ENCODE measurements around the gene HOXC13.

The HOXC13 gene

DNA sequence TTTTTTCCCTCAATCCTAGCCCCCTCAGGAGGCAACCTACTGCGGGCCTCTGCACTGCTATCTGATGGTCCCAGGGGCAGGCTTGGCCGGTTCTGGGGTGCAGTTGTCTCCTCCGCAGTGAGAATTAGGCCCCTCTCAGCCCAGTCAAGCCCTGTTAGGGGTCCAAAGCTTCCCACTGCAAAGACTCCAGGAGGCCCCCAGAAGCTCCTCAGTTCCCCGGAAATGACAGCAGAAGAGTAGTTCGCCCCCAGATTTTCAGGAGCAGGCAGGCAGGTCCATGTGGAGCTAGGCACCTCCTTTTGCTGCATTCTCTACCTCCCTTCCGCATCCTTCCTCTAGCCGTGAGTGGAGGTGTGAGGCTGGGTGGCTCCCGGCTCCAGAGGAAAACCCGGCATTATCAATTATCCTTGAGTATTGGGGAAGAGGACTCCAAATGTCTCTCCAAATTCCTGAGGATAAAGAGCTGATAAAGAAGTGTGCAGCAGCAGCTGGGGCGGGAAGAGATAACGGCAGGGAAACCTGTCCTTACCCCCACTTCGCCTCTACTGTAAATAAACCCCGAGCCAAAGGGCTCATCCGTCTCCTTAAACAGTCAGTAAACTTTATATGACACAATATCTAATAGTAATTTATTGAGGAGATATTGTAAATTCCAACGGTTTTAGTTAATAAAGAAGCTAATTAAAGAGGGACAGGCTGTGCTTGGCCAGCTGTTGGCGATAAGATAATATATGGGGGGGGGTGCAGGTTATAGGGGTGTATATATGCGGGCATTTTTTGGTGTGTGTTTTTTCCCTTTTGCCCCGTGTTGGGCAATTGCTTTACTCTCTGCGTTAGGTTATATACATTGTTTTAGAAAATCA is 15.4 kb downstream of the HOXC13 start:
- no peak for TF ChIP-seq CTCF (IDR thresholded peaks at IDR 0.05)

GRCh38 chr12:53954694-53955035 is 16.0 kb downstream of the HOXC13 start, which contains the start of gene HOXC12:
TSS of gene HOXC12 (plus strand) at chr12:53954903. CDS start at chr12:53954930, 27 bp downstream.
- TF ChIP-seq CTCF (IDR thresholded peaks at IDR 0.05): no peak

DNA sequence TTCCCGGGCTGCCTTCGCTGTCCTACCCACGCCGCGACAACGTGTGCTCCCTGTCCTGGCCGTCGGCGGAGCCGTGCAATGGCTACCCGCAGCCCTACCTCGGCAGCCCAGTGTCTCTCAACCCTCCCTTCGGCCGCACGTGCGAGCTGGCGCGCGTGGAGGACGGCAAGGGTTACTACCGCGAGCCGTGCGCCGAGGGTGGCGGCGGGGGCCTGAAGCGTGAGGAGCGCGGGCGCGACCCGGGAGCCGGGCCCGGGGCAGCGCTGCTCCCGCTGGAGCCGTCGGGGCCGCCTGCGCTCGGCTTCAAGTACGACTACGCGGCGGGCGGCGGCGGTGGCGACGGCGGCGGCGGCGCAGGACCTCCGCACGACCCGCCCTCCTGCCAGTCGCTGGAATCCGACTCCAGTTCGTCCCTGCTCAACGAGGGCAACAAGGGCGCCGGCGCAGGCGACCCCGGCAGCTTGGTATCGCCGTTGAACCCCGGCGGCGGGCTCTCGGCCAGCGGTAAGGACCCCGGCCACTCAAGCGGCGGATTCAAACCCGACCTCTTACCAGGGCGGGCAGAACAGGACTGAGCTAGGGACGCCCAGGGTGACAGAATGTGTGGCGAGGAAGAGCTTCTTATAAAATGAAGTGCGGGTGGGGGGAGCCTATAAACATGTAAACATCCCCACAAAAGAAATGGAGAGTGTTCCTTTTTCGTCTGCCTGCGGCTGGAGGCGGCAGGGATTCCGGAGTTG is 16.6 kb downstream of the HOXC13 start:
- TF ChIP-seq CTCF (IDR thresholded peaks at IDR 0.05): no peak

- TF ChIP-seq CTCF (IDR thresholded peaks at IDR 0.05): no peak
Measured at GRCh38 chr12:53955776-53956250, 17.2 kb downstream of the HOXC13 start.

GRCh38 chr12:53956251-53956887 is 17.7 kb downstream of the HOXC13 start:
- no peak for TF ChIP-seq CTCF (IDR thresholded peaks at IDR 0.05)

DNA sequence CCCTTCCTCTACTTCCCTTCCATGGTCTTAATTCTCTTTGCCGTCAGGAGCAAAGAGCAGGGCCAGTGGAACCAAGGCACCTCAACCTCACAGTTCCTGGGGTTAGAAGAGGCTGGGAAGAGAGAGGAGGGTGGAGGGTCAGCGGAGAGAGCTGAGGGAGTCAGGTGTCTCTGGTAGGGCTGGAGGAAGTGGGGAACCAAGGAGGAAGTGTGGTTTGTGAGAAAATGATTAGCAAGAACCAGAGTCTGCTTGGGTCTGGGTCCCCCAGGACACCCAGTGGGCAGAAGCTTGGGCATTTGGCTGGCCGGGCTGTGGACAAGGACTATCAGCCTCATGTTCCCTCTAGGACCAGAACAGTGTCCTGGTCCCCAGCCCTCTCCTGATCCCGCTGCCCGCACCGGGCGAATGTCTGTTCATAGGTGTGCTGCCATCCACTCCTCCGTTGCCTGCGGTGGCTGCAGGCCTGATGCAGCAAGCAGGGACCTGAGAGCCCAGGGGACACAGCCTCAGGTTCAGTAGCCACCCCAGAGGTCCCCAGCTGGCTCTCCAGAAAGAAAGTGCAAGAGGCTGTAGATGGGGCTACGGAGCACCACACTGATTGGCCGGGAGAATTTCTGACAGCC is 18.4 kb downstream of the HOXC13 start:
- TF ChIP-seq CTCF (IDR thresholded peaks at IDR 0.05): no peak

DNA sequence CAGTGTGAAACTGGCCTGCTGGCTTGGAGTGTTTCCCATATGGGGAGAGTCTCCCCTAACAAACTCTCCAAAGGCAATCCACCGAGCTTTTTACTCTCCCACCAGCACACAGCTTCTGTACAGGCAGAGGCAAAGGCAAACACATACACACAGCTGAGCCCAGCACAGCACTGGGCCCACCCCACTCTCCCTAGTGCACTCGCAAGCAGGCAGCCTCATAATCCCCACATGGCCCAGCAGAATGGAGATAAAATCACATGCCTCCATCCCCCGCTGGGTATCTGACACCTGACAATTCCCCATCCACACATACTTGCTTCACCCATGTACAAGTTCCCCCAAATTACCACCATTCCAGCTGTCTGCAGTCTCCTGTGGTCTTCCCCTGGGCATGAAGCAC is 19.5 kb downstream of the HOXC13 start:
- TF ChIP-seq CTCF (IDR thresholded peaks at IDR 0.05): no peak
